RWPE1 (cell line): ENCODE measurements around the gene NCAN.

ENCODE experiments used
- CTCF ChIA-PET: fragments of 350-600 bp; sonication (Branson Sonifier 250); formaldehyde crosslinking; extraction: SDS; loops from one replicate; lab custom pipeline; 2021; lab: Yijun Ruan, JAX
- POLR2A ChIA-PET: fragments of 400-600 bp; formaldehyde crosslinking; extraction: SDS; loops from one replicate; lab custom pipeline; 2020; ENCODE audit warnings: antibody characterized with exemption; ENCODE audit not compliant: low non-redundant PET; lab: Yijun Ruan, JAX
- DNase-seq: peaks from one replicate; pipeline ENCODE4 v3.0.0; 2012; ENCODE audit warnings: low spot score
- H3K27ac ChIP-seq: fragments of 450-650 bp; 2 replicates; pipeline ENCODE4 v1.5.1; 2017
- CTCF ChIP-seq: fragments of 450-650 bp; conservative IDR thresholded peaks from 2 replicates; pipeline ENCODE4 v1.5.1; 2017; ENCODE audit warnings: low read depth, mild to moderate bottlenecking

The NCAN gene

GRCh38 chr19:19227217-19227616 lies 15.5 kb downstream of the NCAN start:
- H3K27ac ChIP-seq, result no peak overlapping the region
- ChIA-PET POLR2A (no interaction called here), CTCF (interaction anchor here (0.5 to 0.9 kb wide), 4 partner anchors 44 to 191 kb away, joined by 3 read pairs; no protein-coding TSS in a partner anchor)
- TF ChIP-seq CTCF, result no peak
- no peak for DNase-seq

- ChIA-PET POLR2A (no interaction called here), CTCF (interaction anchor here (0.6 kb wide), 1 partner anchor 31 kb away, joined by 3 read pairs; no protein-coding TSS in a partner anchor)
- TF ChIP-seq CTCF, result no peak
- DNase-seq, result no peak
- H3K27ac ChIP-seq, result no peak overlapping the region
These were observed 17.9 kb downstream of the NCAN start for GRCh38 chr19:19229701-19230100.

GRCh38 chr19:19230999-19231398 lies 19.2 kb downstream of the NCAN start:
- CTCF ChIA-PET, result interaction anchor here (0.7 kb wide), 1 partner anchor 9 kb away, joined by 5 read pairs; no protein-coding TSS in a partner anchor
- H3K27ac ChIP-seq, result no peak overlapping the region
- DNase-seq, result no peak
- TF ChIP-seq CTCF, result no peak
- POLR2A ChIA-PET, result no interaction called here

GRCh38 chr19:19232261-19232721 lies 20.5 kb downstream of the NCAN start:
- no peak for DNase-seq
- H3K27ac ChIP-seq, result no peak overlapping the region
- POLR2A ChIA-PET, result no interaction called here
- no peak for TF ChIP-seq CTCF
- CTCF ChIA-PET, result interaction anchor here (0.6 kb wide), 1 partner anchor 57 kb away, joined by 5 read pairs; no protein-coding TSS in a partner anchor

GRCh38 chr19:19234220-19234816 lies 22.6 kb downstream of the NCAN start:
- ChIA-PET CTCF (interaction anchor here (1.1 kb wide), 1 partner anchor 9 kb away, joined by 5 read pairs; no protein-coding TSS in a partner anchor), POLR2A (no interaction called here)
- TF ChIP-seq CTCF, result no peak
- H3K27ac ChIP-seq, result no peak overlapping the region
- DNase-seq, result no peak

GRCh38 chr19:19236173-19236572 lies 24.4 kb downstream of the NCAN start:
- no peak for TF ChIP-seq CTCF
- H3K27ac ChIP-seq, result no peak overlapping the region
- CTCF ChIA-PET, result no interaction called here
- POLR2A ChIA-PET, result no interaction called here
- no peak for DNase-seq
